H9 (cell line): ENCODE measurements around the gene TMEM209. TPM values are rescaled to one million over a fixed set of nuclear protein-coding genes. Genes with fewer than 3 reads are reported as not detected.

Source experiments
- DNase-seq: peaks from one replicate; pipeline ENCODE4 v3.0.0-alpha.2; 2017
- H2AFZ ChIP-seq: one replicate; pipeline ENCODE4 v1.6.1; 2013; ENCODE audit warnings: mild to moderate bottlenecking, low read length, control low read depth, moderate library complexity
- H2AK5ac ChIP-seq: 2 replicates; pipeline ENCODE4 v1.6.1; 2013; ENCODE audit warnings: low read length, control low read depth, mixed read lengths; ENCODE audit not compliant: insufficient read length
- H2BK120ac ChIP-seq: one replicate; pipeline ENCODE4 v1.6.1; 2013; ENCODE audit warnings: low read depth, mild to moderate bottlenecking, low read length, control low read depth, inconsistent platforms; ENCODE audit not compliant: poor library complexity, severe bottlenecking
- H2BK12ac ChIP-seq: 2 replicates; pipeline ENCODE4 v1.6.1; 2013; ENCODE audit warnings: low read length, control low read depth, mixed read lengths, low read depth; ENCODE audit not compliant: insufficient read length
- H2BK15ac ChIP-seq: 2 replicates; pipeline ENCODE4 v1.6.1; 2013; ENCODE audit warnings: low read depth, low read length, control low read depth
- H2BK20ac ChIP-seq: one replicate; pipeline ENCODE4 v1.6.1; 2013; ENCODE audit warnings: low read depth, mild to moderate bottlenecking, low read length, control low read depth, inconsistent platforms; ENCODE audit not compliant: poor library complexity, severe bottlenecking
- H2BK5ac ChIP-seq: 2 replicates; pipeline ENCODE4 v1.6.1; 2013; ENCODE audit warnings: low read length, control low read depth, mixed read lengths; ENCODE audit not compliant: insufficient read length
- H3K14ac ChIP-seq: 2 replicates; pipeline ENCODE4 v1.6.1; 2013; ENCODE audit warnings: low read length, control low read depth; ENCODE audit not compliant: insufficient read depth
- H3K18ac ChIP-seq: 2 replicates; pipeline ENCODE4 v1.6.1; 2013; ENCODE audit warnings: low read depth, mild to moderate bottlenecking, mixed read lengths, low read length, control low read depth; ENCODE audit not compliant: insufficient read length
- H3K23ac ChIP-seq: 2 replicates; pipeline ENCODE4 v1.6.1; 2013; ENCODE audit warnings: low read length, control low read depth, mixed read lengths, low read depth; ENCODE audit not compliant: insufficient read length
- H3K23me2 ChIP-seq: 2 replicates; pipeline ENCODE4 v1.6.1; 2013; ENCODE audit warnings: low read depth, mild to moderate bottlenecking, mixed read lengths, low read length, control low read depth; ENCODE audit not compliant: insufficient read length, poor library complexity, severe bottlenecking
- H3K27ac ChIP-seq: 2 replicates; pipeline ENCODE4 v1.5.1; 2013; ENCODE audit warnings: low read length, control low read depth, mixed read lengths, low read depth; ENCODE audit not compliant: insufficient read length
- H3K27me3 ChIP-seq: 2 replicates; pipeline ENCODE4 v1.6.1; 2013; ENCODE audit warnings: low read length, control low read depth, inconsistent platforms; ENCODE audit not compliant: insufficient read depth
- H3K4ac ChIP-seq: 2 replicates; pipeline ENCODE4 v1.6.1; 2013; ENCODE audit warnings: low read depth, mild to moderate bottlenecking, control low read depth, inconsistent platforms, low read length, moderate library complexity
- H3K4me1 ChIP-seq: 2 replicates; pipeline ENCODE4 v1.6.1; 2013; ENCODE audit warnings: low read length, control low read depth, inconsistent platforms; ENCODE audit not compliant: insufficient read depth
- H3K4me2 ChIP-seq: 2 replicates; pipeline ENCODE4 v1.6.1; 2013; ENCODE audit warnings: low read length, control low read depth, mixed read lengths; ENCODE audit not compliant: insufficient read length, insufficient read depth
- H3K56ac ChIP-seq: 2 replicates; pipeline ENCODE4 v1.6.1; 2013; ENCODE audit warnings: low read depth, mild to moderate bottlenecking, mixed read lengths, low read length, control low read depth; ENCODE audit not compliant: insufficient read length
- H3K79me1 ChIP-seq: 2 replicates; pipeline ENCODE4 v1.6.1; 2013; ENCODE audit warnings: low read depth, mild to moderate bottlenecking, moderate library complexity, low read length, control low read depth, inconsistent platforms; ENCODE audit not compliant: insufficient read depth, poor library complexity, severe bottlenecking
- H3K79me2 ChIP-seq: 2 replicates; pipeline ENCODE4 v1.6.1; 2013; ENCODE audit warnings: low read length, control low read depth, inconsistent platforms; ENCODE audit not compliant: insufficient read depth
- H3K9ac ChIP-seq: 2 replicates; pipeline ENCODE4 v1.6.1; 2013; ENCODE audit warnings: low read length, control low read depth, mixed read lengths; ENCODE audit not compliant: insufficient read length; ENCODE audit errors: extremely low read depth
- H3K9me3 ChIP-seq: one replicate; pipeline ENCODE4 v1.6.1; 2013; ENCODE audit warnings: low read depth, low read length, inconsistent platforms; ENCODE audit not compliant: control insufficient read depth
- H3T11ph ChIP-seq: one replicate; pipeline ENCODE4 v1.6.1; 2013; ENCODE audit warnings: mild to moderate bottlenecking, low read length, control low read depth, inconsistent platforms
- H4K20me1 ChIP-seq: one replicate; pipeline ENCODE4 v1.6.1; 2013; ENCODE audit not compliant: control insufficient read depth, insufficient read length, insufficient read depth
- H4K5ac ChIP-seq: 2 replicates; pipeline ENCODE4 v1.6.1; 2013; ENCODE audit warnings: low read depth, mild to moderate bottlenecking, mixed read lengths, low read length, control low read depth; ENCODE audit not compliant: insufficient read length
- H4K8ac ChIP-seq: replicated peaks from 2 replicates; pipeline ENCODE4 v1.6.1; 2013; ENCODE audit warnings: low read length, control low read depth, mixed read lengths, low read depth; ENCODE audit not compliant: insufficient read length
- H4K91ac ChIP-seq: 2 replicates; pipeline ENCODE4 v1.6.1; 2013; ENCODE audit warnings: low read depth, mild to moderate bottlenecking, moderate library complexity, mixed read lengths, low read length, control low read depth; ENCODE audit not compliant: insufficient read length
- H3K27ac Mint-ChIP-seq, 3 experiments: 2 replicates in 2 of 3; 3 replicates in 1 of 3; pipeline ENCODE4 v1.8.0; 2020 to 2021; ENCODE audit warnings: mixed read lengths in 3 of 3, mild to moderate bottlenecking in 1 of 3, moderate library complexity in 1 of 3
- H3K27me3 Mint-ChIP-seq: 2 replicates; pipeline ENCODE4 v1.8.0; 2021; ENCODE audit warnings: low read depth, mild to moderate bottlenecking, moderate library complexity, mixed read lengths
- H3K36me3 Mint-ChIP-seq, 3 experiments: 2 replicates in 2 of 3; 3 replicates in 1 of 3; pipeline ENCODE4 v1.8.0; 2020 to 2021; ENCODE audit warnings: low read depth in 3 of 3, mixed read lengths in 3 of 3; ENCODE audit not compliant: insufficient read depth in 1 of 3
- H3K4me1 Mint-ChIP-seq, 2 experiments: 2 replicates each; pipeline ENCODE4 v1.8.0; 2020; ENCODE audit warnings: mixed read lengths in 2 of 2
- H3K4me3 Mint-ChIP-seq, 2 experiments: 2 replicates in 1 of 2; 3 replicates in 1 of 2; pipeline ENCODE4 v1.8.0; 2020 to 2021; ENCODE audit warnings: mild to moderate bottlenecking in 2 of 2, mixed read lengths in 2 of 2, moderate library complexity in 1 of 2
- H3K9me3 Mint-ChIP-seq, 2 experiments: 2 replicates in 1 of 2; 3 replicates in 1 of 2; pipeline ENCODE4 v1.8.0; 2020; ENCODE audit warnings: mild to moderate bottlenecking in 2 of 2, mixed read lengths in 2 of 2, moderate library complexity in 1 of 2
- CTCF ChIP-seq: fragments of 200-600 bp; sonication (generic); conservative IDR thresholded peaks from 3 replicates; pipeline ENCODE4 v1.8.0; 2021; ENCODE audit warnings: antibody characterized with exemption, mild to moderate bottlenecking
- WGBS: extraction: QIAGEN DNeasy Blood & Tissue Kit; methylation state at CpG from one replicate; pipeline ENCODE4 v1.1.7; 2013; ENCODE audit warnings: missing lambda C conversion rate, low lambda C conversion rate, mixed read lengths; ENCODE audit not compliant: insufficient read length; ENCODE audit errors: extremely low coverage; 5-methylcytosine and 5-hydroxymethylcytosine counted together
- total RNA-seq: library from RNA; stranded (reverse); gene quantifications from 2 replicates; pipeline ENCODE4 v1.2.1, GENCODE V29; 2021

TMEM209 gene
- total RNA-seq, 1 experiment from 2014 or later, result 30.8 TPM

- Mint-ChIP-seq H3K27ac (no peak overlapping the region), H3K9me3 (no peaks in the 10 kb centered on the region), H3K36me3 (no peaks in the 10 kb centered on the region), H3K4me1 (peaks cover 8 to 11% of the 10 kb centered on the region in 2 experiments), H3K27me3 (peaks cover 5% of the 10 kb centered on the region), H3K4me3 (no peak overlapping the region)
- no peak overlapping the region for H2AK5ac ChIP-seq
- H2BK120ac ChIP-seq, result no peak overlapping the region
- no peak overlapping the region for H3K56ac ChIP-seq
- H2BK15ac ChIP-seq, result no peak overlapping the region
- no peaks in the 10 kb centered on the region for H3K9me3 ChIP-seq
- H3K27me3 ChIP-seq, result no peaks in the 10 kb centered on the region
- no peak overlapping the region for H3K4me2 ChIP-seq
- no CpG with 5 or more reads among the region's 14 CpGs for WGBS
- H4K20me1 ChIP-seq, result no peaks in the 10 kb centered on the region
- H3K9ac ChIP-seq, result no peak overlapping the region
- no peaks in the 10 kb centered on the region for H3K4me1 ChIP-seq
- H3K4ac ChIP-seq, result peak overlapping the region; percentile 31; the same call in 1 of the 2 replicates
- H2AFZ ChIP-seq, result no peak overlapping the region
- no peaks in the 10 kb centered on the region for H3K79me2 ChIP-seq
- H2BK12ac ChIP-seq, result no peak overlapping the region
- no peak overlapping the region for H3T11ph ChIP-seq
- H4K5ac ChIP-seq, result no peak overlapping the region
- no peak overlapping the region; the same call in 1 of the 2 replicates for H3K14ac ChIP-seq
- no peak overlapping the region for H2BK5ac ChIP-seq
- DNase-seq, result no peak
- H3K79me1 ChIP-seq, result no peaks in the 10 kb centered on the region
- H2BK20ac ChIP-seq, result no peak overlapping the region
- H3K18ac ChIP-seq, result no peak overlapping the region
- no peak for TF ChIP-seq CTCF
- no peak overlapping the region for H3K23ac ChIP-seq
- no peak overlapping the region for H4K91ac ChIP-seq
- H3K23me2 ChIP-seq, result no peaks in the 10 kb centered on the region
- no peak overlapping the region for H4K8ac ChIP-seq
- no peak overlapping the region for H3K27ac ChIP-seq
These were observed 57.4 kb downstream of the TMEM209 start for GRCh38 chr7:130147710-130148325.
